Breast epithelium (tissue), 4 donors: ENCODE measurements around the gene TUFT1. TPM values are rescaled to one million over a fixed set of nuclear protein-coding genes. Genes with fewer than 3 reads are reported as not detected.
"Not testable (repeated sequence)": the region's sequence is repeated elsewhere in the genome, so short reads cannot be mapped to it uniquely, and the experiment has no call there.

Experiments used
- DNase-seq, 2 donors: peaks; one replicate each; pipeline ENCODE4 v3.0.0-alpha.2; 2019; ENCODE audit warnings: low spot score in 2 of 2
- H3K27ac ChIP-seq, 2 donors: fragments of 200-600 bp; sonication (generic) in 1 of 2; one replicate each; pipeline ENCODE4 v1.5.1; 2016 to 2019; ENCODE audit warnings: mild to moderate bottlenecking in 1 of 2
- H3K27me3 ChIP-seq, 2 donors: fragments of 200-600 bp; sonication (generic) in 1 of 2; one replicate each; pipeline versions ENCODE4 v1.5.1 to v1.6.0; 2017 to 2019; ENCODE audit warnings: control low read depth in 1 of 2, mild to moderate bottlenecking in 1 of 2
- H3K36me3 ChIP-seq: fragments of 200-600 bp; one replicate; pipeline ENCODE4 v1.5.1; 2019
- H3K4me1 ChIP-seq, 2 donors: fragments of 200-600 bp; sonication (generic); one replicate each; pipeline ENCODE4 v1.5.1; 2016 to 2019; ENCODE audit warnings: control low read depth in 1 of 2
- H3K4me3 ChIP-seq, 3 donors: fragments of 200-600 bp; sonication (generic); 1 replicate in 2 of 3; 2 replicates in 1 of 3; pipeline ENCODE4 v1.5.1; 2016 to 2019; ENCODE audit warnings: mild to moderate bottlenecking in 3 of 3, moderate library complexity in 2 of 3
- H3K9me3 ChIP-seq, 2 donors: fragments of 200-600 bp; sonication (generic) in 1 of 2; one replicate each; pipeline ENCODE4 v1.5.1; 2016 to 2019; ENCODE audit warnings: control low read depth in 1 of 2
- CTCF ChIP-seq, 3 donors: fragments of 450-650 bp; IDR thresholded peaks; one replicate each; pipeline ENCODE4 v1.5.1; 2016 to 2017; ENCODE audit warnings: antibody characterized with exemption in 3 of 3, mild to moderate bottlenecking in 3 of 3, moderate library complexity in 3 of 3
- POLR2A ChIP-seq: fragments of 450-650 bp; IDR thresholded peaks from one replicate; pipeline ENCODE4 v1.6.1; 2016; ENCODE audit warnings: antibody characterized with exemption, mild to moderate bottlenecking, moderate library complexity
- POLR2AphosphoS5 ChIP-seq, 3 donors: sonication (generic); formaldehyde crosslinking; IDR thresholded peaks; one replicate each; pipeline ENCODE4 v1.6.1; 2017; ENCODE audit warnings: antibody characterized with exemption in 3 of 3
- intact Hi-C: fragments of 100-400 bp; cut with DNase I; formaldehyde crosslinking; loops from one replicate; pipeline ENCODE4 v1.15.1; 2023; ENCODE audit warnings: low total_unique reads
- total RNA-seq, 3 donors: library from RNA; depleted of rRNA; stranded (reverse); fragments of >200 nt; gene quantifications; one replicate each; pipeline ENCODE4 v1.1.0, GENCODE V29; 2016

The TUFT1 gene
- total RNA-seq, 3 donors from 2014 or later = 7.2 to 21.2 (median 13.4) TPM

DNA sequence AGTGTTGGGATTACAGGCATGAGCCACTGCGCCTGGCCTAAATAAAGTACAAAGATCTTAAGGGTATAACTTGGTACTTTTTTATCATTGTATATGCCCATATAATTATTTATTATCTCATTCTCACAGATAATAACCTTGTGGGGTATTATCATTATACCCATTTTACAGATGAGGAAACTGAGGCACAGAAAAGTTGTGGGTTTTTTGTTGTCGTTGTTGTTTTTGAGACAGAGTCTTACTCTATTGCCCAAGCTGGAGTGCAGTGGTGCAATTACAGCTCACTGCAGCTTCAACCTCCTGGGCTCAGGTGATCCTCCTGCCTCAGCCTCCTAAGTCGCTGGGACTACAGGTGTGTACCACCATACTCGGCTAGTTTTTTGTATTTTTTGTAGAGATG is 24.8 kb upstream of the TUFT1 start:
- intact Hi-C loops = loop anchor here (2.0 kb wide), 1 partner anchor 52 kb away; no protein-coding TSS in a partner anchor
- H3K36me3 ChIP-seq = no peaks in the 10 kb centered on the region

GRCh38 chr1:151516031-151516511 is 24.0 kb upstream of the TUFT1 start:
- TF ChIP-seq POLR2AphosphoS5 (IDR thresholded peaks at IDR 0.05) = no peak
- Histone ChIP-seq H3K27ac (peak overlapping the region; percentile 72 to 94), H3K36me3 (no peaks in the 10 kb centered on the region), H3K4me3 (no peak overlapping the region), H3K27me3 (no peaks in the 10 kb centered on the region), H3K9me3 (no peaks in the 10 kb centered on the region), H3K4me1 (no peaks in the 10 kb centered on the region)
- DNase-seq = no peak
- intact Hi-C loops = no loop called here

More for the DNA sequence above, 24.8 kb upstream of the TUFT1 start:
- Histone ChIP-seq H3K4me1 (no peaks in the 10 kb centered on the region), H3K27ac (peak overlapping the region; percentile 10 to 94), H3K9me3 (no peaks in the 10 kb centered on the region), H3K27me3 (no peaks in the 10 kb centered on the region), H3K4me3 (no peak overlapping the region)
- no peak for DNase-seq
- TF ChIP-seq CTCF (IDR thresholded peaks at IDR 0.05) (no peak), POLR2AphosphoS5 (IDR thresholded peaks at IDR 0.05) (no peak), POLR2A (no peak)

GRCh38 chr1:151518431-151518830 is 21.7 kb upstream of the TUFT1 start:
- intact Hi-C loops = no loop called here
- no peak overlapping the region for H3K27ac ChIP-seq
- no peaks in the 10 kb centered on the region for H3K4me1 ChIP-seq

GRCh38 chr1:151518936-151519335 is 21.2 kb upstream of the TUFT1 start:
- Histone ChIP-seq H3K36me3 (no peaks in the 10 kb centered on the region), H3K9me3 (no peaks in the 10 kb centered on the region), H3K4me3 (no peak overlapping the region), H3K4me1 (no peaks in the 10 kb centered on the region), H3K27me3 (no peaks in the 10 kb centered on the region), H3K27ac (no peak overlapping the region)
- intact Hi-C loops = no loop called here
- TF ChIP-seq POLR2A = no peak
- no peak for TF ChIP-seq CTCF (IDR thresholded peaks at IDR 0.05)
- no peak for TF ChIP-seq POLR2AphosphoS5 (IDR thresholded peaks at IDR 0.05)
- DNase-seq = no peak

More at GRCh38 chr1:151518431-151518830, 21.7 kb upstream of the TUFT1 start:
- H3K4me3 ChIP-seq = no peak overlapping the region
- TF ChIP-seq POLR2A (no peak), CTCF (IDR thresholded peaks at IDR 0.05) (no peak), POLR2AphosphoS5 (IDR thresholded peaks at IDR 0.05) (no peak)
- no peaks in the 10 kb centered on the region for H3K9me3 ChIP-seq
- no peaks in the 10 kb centered on the region for H3K36me3 ChIP-seq
- DNase-seq = no peak
- no peaks in the 10 kb centered on the region for H3K27me3 ChIP-seq

DNA sequence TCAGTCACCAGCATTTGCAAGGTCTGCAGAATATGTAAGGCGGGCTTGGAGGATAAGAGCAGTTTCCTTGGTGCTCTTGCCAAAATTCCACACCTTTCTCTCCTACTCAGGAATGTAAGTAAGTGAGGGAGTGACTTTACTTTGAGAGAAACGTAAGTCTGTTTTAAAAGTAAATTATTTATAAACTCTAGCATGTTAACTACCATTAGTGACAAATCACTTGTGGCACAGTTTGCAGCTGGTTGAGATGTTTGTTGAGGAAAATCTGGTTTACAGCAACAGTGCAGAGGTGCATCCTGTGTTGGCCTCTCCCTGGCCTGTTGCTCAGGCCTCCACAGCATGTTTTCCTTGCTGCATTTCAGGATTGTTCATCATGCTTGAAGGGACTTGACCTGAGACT is 20.4 kb upstream of the TUFT1 start:
- no peak overlapping the region for H3K27ac ChIP-seq
- no peaks in the 10 kb centered on the region for H3K4me1 ChIP-seq
- H3K4me3 ChIP-seq = no peak overlapping the region
- no peaks in the 10 kb centered on the region for H3K27me3 ChIP-seq
- TF ChIP-seq POLR2A = no peak
- no peak for TF ChIP-seq POLR2AphosphoS5 (IDR thresholded peaks at IDR 0.05)
- TF ChIP-seq CTCF (IDR thresholded peaks at IDR 0.05) = no peak
- intact Hi-C loops = no loop called here
- H3K9me3 ChIP-seq = no peaks in the 10 kb centered on the region
- H3K36me3 ChIP-seq = no peaks in the 10 kb centered on the region
- no peak for DNase-seq

- no peak overlapping the region for H3K4me3 ChIP-seq
- TF ChIP-seq CTCF (IDR thresholded peaks at IDR 0.05) (no peak), POLR2A (no peak), POLR2AphosphoS5 (IDR thresholded peaks at IDR 0.05) (no peak)
- H3K27ac ChIP-seq = no peak overlapping the region
- H3K27me3 ChIP-seq = no peaks in the 10 kb centered on the region
- intact Hi-C loops = no loop called here
- no peak for DNase-seq
- H3K36me3 ChIP-seq = no peaks in the 10 kb centered on the region
- H3K4me1 ChIP-seq = no peaks in the 10 kb centered on the region
- no peaks in the 10 kb centered on the region for H3K9me3 ChIP-seq
These were observed 19.8 kb upstream of the TUFT1 start for GRCh38 chr1:151520359-151520758.

- H3K27me3 ChIP-seq, H3K4me3 ChIP-seq, H3K36me3 ChIP-seq, H3K27ac ChIP-seq, H3K4me1 ChIP-seq, intact Hi-C loops, DNase-seq, H3K9me3 ChIP-seq: not testable (repeated sequence)
These were observed 17.7 kb upstream of the TUFT1 start for GRCh38 chr1:151522427-151522826.
